Right cardiac atrium (tissue), 5 donors: ENCODE measurements around the gene MUSTN1. TPM values are rescaled to one million over a fixed set of nuclear protein-coding genes. Genes with fewer than 3 reads are reported as not detected.

Experiments
- ATAC-seq, 2 donors: fragments of 200-7000 bp; cut with Tn5 transposase; one replicate each; pipeline versions ENCODE4 v1.8.0 to v1.9.1; 2020; ENCODE audit warnings: moderate library complexity in 2 of 2, mild to moderate bottlenecking in 1 of 2
- DNase-seq, 3 donors: peaks; one replicate each; pipeline ENCODE4 v3.0.0-alpha.2; 2020
- H3K27ac ChIP-seq: one replicate; pipeline ENCODE4 v1.5.1; 2013; ENCODE audit warnings: mild to moderate bottlenecking, low read length, control low read depth, moderate library complexity
- H3K27me3 ChIP-seq: one replicate; pipeline ENCODE4 v1.6.1; 2013; ENCODE audit not compliant: control insufficient read depth, insufficient read depth
- H3K4me1 ChIP-seq: one replicate; pipeline ENCODE4 v1.6.1; 2013; ENCODE audit warnings: low read length; ENCODE audit not compliant: control insufficient read depth, insufficient read depth
- H3K4me3 ChIP-seq: one replicate; pipeline ENCODE4 v1.5.1; 2013; ENCODE audit warnings: low read length, control low read depth
- H3K9me3 ChIP-seq: one replicate; pipeline ENCODE4 v1.6.1; 2013; ENCODE audit warnings: low read length; ENCODE audit not compliant: control insufficient read depth
- WGBS: extraction: QIAGEN DNeasy Blood & Tissue Kit; methylation state at CpG from one replicate; pipeline ENCODE4 v1.1.7; 2013; 5-methylcytosine and 5-hydroxymethylcytosine counted together
- intact Hi-C, 4 donors: fragments of 100-400 bp; cut with DNase I; formaldehyde crosslinking; loops; one replicate each; pipeline versions ENCODE4 v1.11.0 to v1.14.0; 2022 to 2023
- polyA plus RNA-seq: library from polyadenylated mRNA; stranded (reverse); fragments of 200-250 nt; gene quantifications from one replicate; pipeline ENCODE4 v1.2.3, GENCODE V29; 2013
- total RNA-seq, 4 donors: library from RNA; stranded (reverse); fragmentation: NEBNext Ultra II Directional; extraction: Animal tissue kit (Norgen Biotek cat#: 25700); gene quantifications; one replicate each; pipeline ENCODE4 v1.2.1, GENCODE V29; 2021
- donor health status: healthy with polysubstance abuse.
- donor health status: DM: no; HTN: yes; CAD: no.
- donor health status: DM: no; HTN: no; CAD: no.
- donor health status: DM: no; HTN: yes; CAD: no; lungs with severe emphysema.
- donor health status: DM: yes; HTN: yes; CAD: no.

The MUSTN1 gene
- total and polyA plus RNA-seq, 5 donors = 12.7 to 152 (median 42.0) TPM

DNA sequence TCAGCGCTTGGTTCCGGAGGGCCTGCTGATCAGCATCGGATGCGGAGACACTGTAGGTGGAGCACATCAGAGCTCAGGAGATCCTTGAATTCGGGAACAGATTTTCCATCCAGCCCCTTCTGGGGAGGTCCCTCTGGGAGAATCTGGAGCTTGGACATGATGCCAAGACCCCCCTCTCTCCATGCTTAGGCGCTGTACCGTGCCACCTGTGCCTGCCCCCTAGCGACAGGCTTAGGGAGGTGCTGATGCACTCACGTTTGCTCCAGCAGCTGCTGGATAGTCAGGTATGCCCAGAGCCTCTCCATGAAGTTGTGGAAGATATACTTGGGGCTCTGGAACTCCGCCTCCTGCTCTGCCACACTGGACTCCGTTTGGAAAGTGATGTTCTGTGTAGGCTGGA lies 14.1 kb downstream of the MUSTN1 start:
- intact Hi-C loops = no loop called here
- Histone ChIP-seq H3K27ac (no peak overlapping the region), H3K27me3 (no peaks in the 10 kb centered on the region), H3K4me1 (no peaks in the 10 kb centered on the region), H3K9me3 (no peaks in the 10 kb centered on the region), H3K4me3 (no peak overlapping the region)
- DNase-seq (peak in 1 of 3 donors; percentile 29), ATAC-seq (no peak)
- 63% methylated on average over 11 of the region's 11 CpGs for WGBS

DNA sequence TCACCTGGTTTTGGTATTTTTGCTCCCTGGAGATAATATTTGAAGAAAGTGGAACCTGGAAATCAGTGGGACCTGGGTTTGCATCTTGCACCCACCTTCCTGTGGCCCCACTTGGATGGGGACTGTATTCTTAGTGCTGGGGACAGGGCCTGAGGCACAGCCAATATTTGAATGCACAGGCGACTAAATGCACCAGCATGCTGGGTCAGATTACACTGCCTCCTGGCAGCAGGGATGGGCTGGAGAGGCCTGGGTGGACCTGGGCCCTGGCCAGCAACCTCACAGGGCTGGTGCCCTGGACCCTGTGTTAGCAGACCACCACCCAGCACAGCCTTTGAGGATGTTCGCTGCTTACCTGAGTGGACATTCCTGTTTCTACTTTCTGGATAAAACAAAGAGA lies 14.9 kb downstream of the MUSTN1 start:
- Histone ChIP-seq H3K27ac (no peak overlapping the region), H3K9me3 (no peaks in the 10 kb centered on the region), H3K4me3 (no peak overlapping the region), H3K4me1 (no peaks in the 10 kb centered on the region), H3K27me3 (no peaks in the 10 kb centered on the region)
- WGBS = 79% methylated on average over 2 of the region's 2 CpGs
- DNase-seq (no peak), ATAC-seq (no peak)
- intact Hi-C loops = no loop called here

DNA sequence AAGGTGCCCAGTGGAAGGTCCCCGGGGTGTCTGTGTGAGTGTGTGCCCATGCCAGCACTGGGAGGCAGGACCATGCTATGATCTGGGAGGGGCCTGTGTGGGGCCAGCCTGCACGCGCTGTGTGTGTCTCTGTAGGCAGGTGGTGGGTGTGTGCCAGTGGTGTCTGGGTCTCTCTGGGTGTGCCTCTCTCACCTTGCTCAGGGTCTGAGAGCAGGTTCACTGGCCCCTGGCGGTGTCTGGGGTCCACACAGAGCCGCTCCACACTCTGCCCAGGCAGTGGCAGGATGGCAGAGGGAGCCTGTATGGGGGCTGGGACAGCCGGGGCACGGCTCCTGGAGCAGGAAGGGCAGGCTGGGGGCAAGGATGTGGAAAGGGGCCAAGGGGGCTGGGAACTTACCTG lies 17.0 kb downstream of the MUSTN1 start:
- no peak overlapping the region for H3K27ac ChIP-seq
- DNase-seq (peak in 1 of 3 donors; percentile 24), ATAC-seq (no peak)
- H3K27me3 ChIP-seq = no peaks in the 10 kb centered on the region
- no peak overlapping the region for H3K4me3 ChIP-seq
- intact Hi-C loops = no loop called here
- 94% methylated on average over 7 of the region's 7 CpGs for WGBS
- H3K4me1 ChIP-seq = no peaks in the 10 kb centered on the region
- no peaks in the 10 kb centered on the region for H3K9me3 ChIP-seq

DNA sequence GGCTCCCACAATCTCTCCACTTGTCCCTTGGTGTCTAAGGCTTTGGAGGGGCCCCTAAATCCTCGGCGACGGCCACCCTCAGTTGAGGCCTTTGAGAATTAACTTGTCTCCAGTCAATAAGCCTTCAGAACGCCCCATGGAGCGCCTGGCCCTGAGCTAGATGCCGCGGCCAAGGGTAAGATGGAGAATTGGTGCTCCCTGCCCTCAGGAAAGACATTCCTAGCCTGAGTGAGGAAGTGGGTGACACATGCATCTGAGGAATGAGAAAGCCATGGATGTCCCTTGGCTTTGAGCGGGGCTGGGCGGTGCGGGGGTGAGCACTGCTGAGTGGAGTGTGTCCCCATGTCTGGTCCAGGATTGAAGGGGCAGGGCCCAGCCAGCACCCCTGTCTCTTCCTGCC lies 17.6 kb downstream of the MUSTN1 start:
- DNase-seq (peak in 1 of 3 donors; percentile 10), ATAC-seq (no peak)
- 97% methylated on average over 10 of the region's 10 CpGs for WGBS
- no peaks in the 10 kb centered on the region for H3K4me1 ChIP-seq
- H3K9me3 ChIP-seq = no peaks in the 10 kb centered on the region
- intact Hi-C loops = no loop called here
- H3K27me3 ChIP-seq = no peaks in the 10 kb centered on the region
- no peak overlapping the region for H3K27ac ChIP-seq
- H3K4me3 ChIP-seq = no peak overlapping the region

DNA sequence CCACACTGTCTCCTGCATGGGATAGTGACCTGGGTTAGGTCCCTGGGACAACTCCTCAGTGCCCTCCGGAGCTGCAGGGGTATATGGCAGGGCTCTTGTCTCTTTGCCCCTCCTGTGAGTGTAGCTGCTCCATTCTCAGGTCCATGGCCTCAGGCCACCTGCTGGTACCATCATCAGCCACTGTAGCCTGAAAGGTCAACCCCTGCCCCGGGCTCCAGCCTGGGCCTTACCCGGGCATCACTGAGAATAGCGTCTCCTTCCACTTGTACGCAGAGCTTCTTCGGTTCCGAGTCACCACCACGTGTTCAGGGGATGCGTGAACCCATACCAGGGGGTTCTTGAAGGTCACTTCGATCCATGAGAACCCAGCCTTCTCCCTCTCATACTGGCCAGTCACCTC lies 18.2 kb downstream of the MUSTN1 start:
- DNase-seq = peak in 1 of 3 donors; percentile 13
- no peaks in the 10 kb centered on the region for H3K9me3 ChIP-seq
- H3K4me3 ChIP-seq = no peak overlapping the region
- no peak overlapping the region for H3K27ac ChIP-seq
- 93% methylated on average over 10 of the region's 10 CpGs for WGBS
- no peaks in the 10 kb centered on the region for H3K27me3 ChIP-seq
- intact Hi-C loops = no loop called here
- H3K4me1 ChIP-seq = no peaks in the 10 kb centered on the region
- no peak for ATAC-seq

DNA sequence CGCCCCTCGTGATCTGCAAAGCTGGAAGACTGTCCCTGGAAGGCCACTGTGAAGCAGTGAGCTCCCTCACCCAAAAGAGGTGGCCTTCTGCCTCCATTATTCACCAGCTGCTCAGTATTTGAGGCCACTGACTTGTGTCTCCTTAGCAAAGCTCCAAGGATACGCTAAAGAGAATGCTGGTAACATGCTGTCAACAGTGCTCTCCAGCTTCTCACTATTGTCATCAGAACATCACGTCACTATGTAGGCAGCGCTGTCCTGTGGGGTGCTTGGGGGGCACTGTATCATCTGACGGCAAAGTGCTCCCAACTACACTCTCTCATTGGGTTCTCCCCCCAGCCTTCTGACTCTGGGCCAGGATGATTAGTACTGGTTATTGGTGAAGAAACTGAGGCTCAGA lies 18.6 kb downstream of the MUSTN1 start:
- Histone ChIP-seq H3K9me3 (no peaks in the 10 kb centered on the region), H3K4me3 (no peak overlapping the region), H3K27ac (no peak overlapping the region), H3K27me3 (no peaks in the 10 kb centered on the region), H3K4me1 (no peaks in the 10 kb centered on the region)
- ATAC-seq (no peak), DNase-seq (no peak)
- intact Hi-C loops = no loop called here
- WGBS = 90% methylated on average over 6 of the region's 6 CpGs

DNA sequence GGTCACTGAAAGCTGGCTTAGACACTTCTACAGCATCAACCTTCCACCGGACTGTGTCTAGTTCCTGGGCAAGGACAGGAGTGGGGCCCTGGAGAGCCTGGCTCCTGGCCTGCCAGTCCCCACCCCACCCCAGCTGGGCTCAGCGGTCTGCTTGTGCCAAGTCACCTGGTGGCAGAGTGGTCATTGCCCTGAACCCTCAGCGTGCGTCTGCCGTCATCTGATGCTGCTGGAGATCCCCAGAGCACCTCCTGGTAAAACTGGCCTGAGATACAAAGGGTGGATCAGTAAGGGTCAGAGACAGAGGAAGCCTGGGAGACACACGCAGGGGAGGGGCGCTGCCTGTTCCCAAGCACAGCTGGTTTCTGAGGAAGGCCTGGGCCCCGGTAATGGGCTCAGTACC lies 21.0 kb downstream of the MUSTN1 start:
- WGBS = 82% methylated on average over 8 of the region's 8 CpGs
- Histone ChIP-seq H3K4me3 (no peak overlapping the region), H3K9me3 (no peaks in the 10 kb centered on the region), H3K27ac (no peak overlapping the region), H3K27me3 (no peaks in the 10 kb centered on the region), H3K4me1 (no peaks in the 10 kb centered on the region)
- intact Hi-C loops = no loop called here
- ATAC-seq (no peak), DNase-seq (peak in 1 of 3 donors; percentile 37)

DNA sequence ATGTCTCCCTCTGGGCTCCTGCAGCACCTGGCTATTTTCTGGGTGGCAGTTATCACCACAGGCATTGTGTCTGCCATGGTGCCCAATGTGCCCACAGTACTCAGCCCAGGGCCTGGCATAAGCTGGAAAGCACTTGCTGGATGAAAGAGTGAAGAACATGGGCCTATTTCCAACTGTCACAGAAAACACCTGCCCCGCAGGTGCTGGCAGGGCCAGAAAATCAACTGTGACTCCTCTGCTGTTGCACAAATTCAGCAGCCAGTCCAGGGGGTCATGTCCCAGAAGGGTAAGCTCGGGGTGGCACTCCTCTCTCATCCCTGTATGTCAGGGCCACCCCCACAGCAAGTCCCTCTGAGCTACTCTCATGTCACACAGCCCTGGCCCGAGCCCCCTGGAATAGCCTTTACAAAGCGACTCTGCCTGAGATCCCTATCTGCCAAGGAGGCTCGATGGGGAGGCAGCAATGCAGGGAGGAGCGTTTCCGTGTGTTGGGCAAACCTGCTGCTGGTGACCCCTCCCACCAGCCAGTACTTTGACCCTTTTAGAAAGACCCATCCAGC lies 23.3 kb downstream of the MUSTN1 start:
- H3K9me3 ChIP-seq = no peaks in the 10 kb centered on the region
- intact Hi-C loops = no loop called here
- no peaks in the 10 kb centered on the region for H3K27me3 ChIP-seq

DNA sequence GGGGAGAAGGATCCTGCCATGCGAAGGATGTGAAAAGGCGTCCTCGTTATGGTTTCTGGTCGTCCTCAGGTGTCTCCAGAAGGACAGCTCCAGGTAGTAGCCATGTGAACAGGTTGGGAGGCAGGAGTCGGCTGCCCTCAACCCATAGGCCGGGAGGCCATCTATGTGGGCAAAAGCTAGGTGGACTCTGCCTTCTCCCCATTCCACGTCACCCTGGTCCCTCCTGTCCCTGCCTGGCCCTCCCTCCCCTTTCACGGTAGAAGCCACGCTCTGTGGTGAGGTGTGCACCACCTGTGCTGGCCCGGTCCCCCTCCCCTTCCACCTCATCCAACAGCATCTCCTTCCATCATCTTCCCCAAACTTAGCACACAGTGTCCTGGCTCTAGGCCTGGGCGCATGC lies 23.9 kb downstream of the MUSTN1 start:
- H3K4me3 ChIP-seq = no peak overlapping the region
- peak in 1 of 2 donors; percentile 13 for ATAC-seq
- no peaks in the 10 kb centered on the region for H3K4me1 ChIP-seq
- H3K27me3 ChIP-seq = no peaks in the 10 kb centered on the region
- no peak overlapping the region for H3K27ac ChIP-seq
- no peak for DNase-seq
- intact Hi-C loops = no loop called here
- H3K9me3 ChIP-seq = no peaks in the 10 kb centered on the region
- WGBS = 90% methylated on average over 11 of the region's 11 CpGs

More for the DNA sequence above, 23.3 kb downstream of the MUSTN1 start:
- no peaks in the 10 kb centered on the region for H3K4me1 ChIP-seq
- WGBS = 80% methylated on average over 7 of the region's 7 CpGs
- ATAC-seq = no peak
- H3K4me3 ChIP-seq = no peak overlapping the region
- no peak for DNase-seq
- no peak overlapping the region for H3K27ac ChIP-seq

DNA sequence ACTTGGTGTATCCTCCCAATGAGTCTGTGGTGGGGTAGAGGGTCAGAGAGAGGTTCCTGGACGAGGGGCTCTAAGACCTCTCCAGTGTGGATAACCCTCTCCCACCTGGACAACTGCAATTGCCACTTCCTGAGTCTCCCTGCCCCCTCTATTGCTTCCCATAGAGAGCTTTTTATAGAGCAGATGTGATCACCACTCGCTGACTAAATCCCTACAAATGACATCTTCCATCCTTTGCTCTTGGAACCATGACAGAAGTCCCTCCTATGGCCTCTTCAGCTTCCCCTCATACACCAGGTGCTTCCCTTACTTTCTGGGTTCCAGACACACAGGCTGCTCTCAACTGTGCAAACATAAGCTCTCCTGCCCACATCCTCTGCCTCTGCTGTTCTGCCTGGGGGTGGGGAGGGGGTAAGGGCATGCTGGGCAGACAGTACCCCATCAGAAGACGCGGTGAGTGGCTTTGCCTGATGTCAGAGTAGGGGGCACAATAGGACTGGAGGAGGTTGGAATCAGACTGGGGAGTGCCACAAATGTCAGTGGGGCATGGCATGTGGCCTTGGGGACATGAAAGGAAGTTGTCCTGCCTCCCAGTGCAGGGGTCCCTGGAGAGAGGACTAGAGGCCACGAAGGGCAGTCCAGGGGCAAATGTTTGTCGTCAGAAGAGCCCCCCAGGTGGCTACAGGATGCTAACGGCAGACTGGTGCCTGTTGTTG lies 25.0 kb downstream of the MUSTN1 start:
- Histone ChIP-seq H3K4me1 (no peaks in the 10 kb centered on the region), H3K4me3 (no peak overlapping the region), H3K27ac (no peak overlapping the region), H3K9me3 (no peaks in the 10 kb centered on the region), H3K27me3 (no peaks in the 10 kb centered on the region)
- intact Hi-C loops = no loop called here
- 52% methylated on average over 7 of the region's 7 CpGs for WGBS
- DNase-seq (no peak), ATAC-seq (no peak)

DNA sequence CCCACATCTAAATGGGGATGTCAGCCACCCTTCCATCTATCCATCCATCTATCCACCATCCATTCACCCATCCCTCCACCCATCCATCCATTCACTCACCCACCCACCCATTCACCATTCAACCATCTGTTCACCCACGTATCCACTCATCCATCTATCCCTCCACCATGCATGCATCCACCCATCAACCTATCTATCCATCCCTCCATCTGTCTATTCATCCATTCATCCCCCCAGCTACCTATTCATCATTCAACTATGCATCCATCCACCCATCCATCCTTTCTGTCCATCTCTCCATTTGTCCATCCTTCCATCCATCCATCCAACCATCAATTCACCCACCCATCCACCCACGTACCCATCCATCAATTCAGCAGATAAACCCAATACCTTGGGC lies 25.7 kb downstream of the MUSTN1 start:
- no peaks in the 10 kb centered on the region for H3K4me1 ChIP-seq
- no peak overlapping the region for H3K4me3 ChIP-seq
- WGBS = 77% methylated on average over 2 of the region's 2 CpGs
- intact Hi-C loops = no loop called here
- no peaks in the 10 kb centered on the region for H3K9me3 ChIP-seq
- H3K27me3 ChIP-seq = no peaks in the 10 kb centered on the region
- ATAC-seq (no peak), DNase-seq (no peak)
- H3K27ac ChIP-seq = no peak overlapping the region
